AG09309 (cell line): ENCODE results near the gene MLEC.

Experiments used
- DNase-seq: peaks from one replicate; pipeline ENCODE4 v3.0.0-alpha.2; 2010; ENCODE audit warnings: low read depth
- H3K4me3 ChIP-seq: 2 replicates; pipeline ENCODE4 v1.5.1; 2011; ENCODE audit warnings: mild to moderate bottlenecking, low read depth, low read length, moderate library complexity; ENCODE audit not compliant: control insufficient read depth
- CTCF ChIP-seq: IDR thresholded peaks from 2 replicates; pipeline ENCODE4 v1.5.1; 2011; ENCODE audit warnings: mild to moderate bottlenecking, low read depth, low read length, inconsistent platforms; ENCODE audit not compliant: insufficient read depth, control insufficient read depth; ENCODE audit errors: missing control alignments

Gene MLEC

GRCh38 chr12:120750806-120751205, 63.9 kb downstream of the MLEC start:
- TF ChIP-seq CTCF, result no peak
- DNase-seq, result no peak
- no peak overlapping the region for H3K4me3 ChIP-seq

GRCh38 chr12:120751389-120751788, 64.4 kb downstream of the MLEC start:
- H3K4me3 ChIP-seq, result no peak overlapping the region
- no peak for DNase-seq
- TF ChIP-seq CTCF, result no peak
